PC-3 (cell line): Measurements from ENCODE around the gene KCTD15. TPM values are rescaled to one million over a fixed set of nuclear protein-coding genes. Genes with fewer than 3 reads are reported as not detected.

Experiments
- ATAC-seq: fragments of 200-7000 bp; cut with Tn5 transposase; 2 replicates; pipeline ENCODE4 v1.9.1; 2020; ENCODE audit warnings: mild to moderate bottlenecking, moderate library complexity
- BruUV-seq: library from RNA; stranded (reverse); fragments of 400-500 nt; replicated peaks from 2 replicates; lab custom pipeline; 2021; lab: Mats Ljungman, UMichigan
- CTCF ChIA-PET: fragments of 300-600 bp; sonication (Branson Sonifier 250); formaldehyde crosslinking; loops from one replicate; lab custom pipeline; 2022; ENCODE audit warnings: antibody characterized with exemption; lab: Charles Lee
- POLR2A ChIA-PET: fragments of 300-600 bp; sonication (Branson Sonifier 250); formaldehyde crosslinking; loops from one replicate; lab custom pipeline; 2022; ENCODE audit warnings: antibody characterized with exemption; ENCODE audit not compliant: unreplicated experiment; lab: Charles Lee
- DNase-seq: peaks from one replicate; pipeline ENCODE4 v3.0.0-alpha.2; 2015
- H2AFZ ChIP-seq: fragments of 300-600 bp; sonication (generic); 2 replicates; pipeline ENCODE4 v1.6.0; 2016; ENCODE audit warnings: antibody characterized with exemption, low read length
- H3F3A ChIP-seq: fragments of 300-600 bp; sonication (generic); one replicate; pipeline ENCODE4 v1.6.0; 2017; ENCODE audit warnings: antibody characterized with exemption, low read length, control low read depth, mild to moderate bottlenecking; ENCODE audit not compliant: unreplicated experiment
- H3K27ac ChIP-seq: fragments of 300-600 bp; sonication (generic); 2 replicates; pipeline ENCODE4 v1.5.1; 2016; ENCODE audit warnings: mild to moderate bottlenecking, low read length
- H3K27me3 ChIP-seq: fragments of 300-600 bp; sonication (generic); 2 replicates; pipeline ENCODE4 v1.6.1; 2016; ENCODE audit warnings: low read length, mixed read lengths
- H3K36me3 ChIP-seq: fragments of 300-600 bp; sonication (generic); 2 replicates; pipeline ENCODE4 v1.6.1; 2016; ENCODE audit warnings: low read depth, mixed run types, low read length, mixed read lengths
- H3K4me1 ChIP-seq: fragments of 300-600 bp; sonication (generic); 2 replicates; pipeline ENCODE4 v1.5.1; 2016; ENCODE audit warnings: low read length; ENCODE audit not compliant: insufficient read depth
- H3K4me2 ChIP-seq: fragments of 300-600 bp; sonication (generic); 2 replicates; pipeline ENCODE4 v1.6.0; 2016; ENCODE audit warnings: low read length
- H3K4me3 ChIP-seq: fragments of 300-600 bp; sonication (generic); 2 replicates; pipeline ENCODE4 v1.5.1; 2016; ENCODE audit warnings: mild to moderate bottlenecking, low read length, mixed read lengths
- H3K79me2 ChIP-seq: fragments of 300-600 bp; sonication (generic); 2 replicates; pipeline ENCODE4 v1.6.1; 2017; ENCODE audit warnings: low read length, mixed read lengths
- H3K9ac ChIP-seq: fragments of 300-600 bp; sonication (generic); 2 replicates; pipeline ENCODE4 v1.6.0; 2016; ENCODE audit warnings: mild to moderate bottlenecking, low read length
- H3K9me2 ChIP-seq: fragments of 300-600 bp; sonication (generic); replicated peaks from 2 replicates; pipeline ENCODE4 v1.6.1; 2016; ENCODE audit warnings: mixed run types, low read length, mixed read lengths
- H3K9me3 ChIP-seq: fragments of 300-600 bp; sonication (generic); 2 replicates; pipeline ENCODE4 v1.6.1; 2016; ENCODE audit warnings: low read length, mixed read lengths
- H4K20me1 ChIP-seq: fragments of 300-600 bp; sonication (generic); 2 replicates; pipeline ENCODE4 v1.6.1; 2016; ENCODE audit warnings: low read length, mixed read lengths
- CTCF ChIP-seq: fragments of 300-600 bp; sonication (generic); conservative IDR thresholded peaks from 2 replicates; pipeline ENCODE4 v1.5.1; 2017; ENCODE audit warnings: antibody characterized with exemption, low read depth, mild to moderate bottlenecking, low read length
- EZH2 ChIP-seq: fragments of 300-600 bp; sonication (generic); IDR thresholded peaks from one replicate; pipeline ENCODE4 v1.6.1; 2017; ENCODE audit warnings: antibody characterized with exemption, mild to moderate bottlenecking, low read length; ENCODE audit not compliant: unreplicated experiment
- EZH2phosphoT487 ChIP-seq: fragments of 300-600 bp; sonication (generic); IDR thresholded peaks from 2 replicates; pipeline ENCODE4 v1.6.1; 2018; ENCODE audit warnings: mild to moderate bottlenecking, antibody characterized with exemption, low read length, borderline replicate concordance
- intact Hi-C: fragments of 100-400 bp; cut with micrococcal nuclease; formaldehyde crosslinking; loops from 2 replicates; pipeline ENCODE4 v1.9.0; 2023
- total RNA-seq: library from RNA; depleted of rRNA; stranded (reverse); fragments of >200 nt; gene quantifications from 2 replicates; pipeline ENCODE4 v1.2.3, GENCODE V29; 2014

Gene KCTD15
- total RNA-seq, 1 experiment from 2014 or later, result 58.2 TPM

GRCh38 chr19:33840783-33841182, 44.1 kb downstream of the KCTD15 start:
- no peak overlapping the region for H3K27ac ChIP-seq
- H3K27me3 ChIP-seq, result 0 out of 2 replicates have a peak, but pooled peaks cover 8% of the 10 kb centered on the region
- H3K4me2 ChIP-seq, result no peak overlapping the region
- POLR2A ChIA-PET, result no interaction called here
- no peaks in the 10 kb centered on the region for H3K36me3 ChIP-seq
- no peaks in the 10 kb centered on the region for H3K4me1 ChIP-seq
- CTCF ChIA-PET, result no interaction called here
- H3F3A ChIP-seq, result no peaks in the 10 kb centered on the region
- H3K9ac ChIP-seq, result no peak overlapping the region
- H3K9me2 ChIP-seq, result no peaks in the 10 kb centered on the region
- H3K4me3 ChIP-seq, result no peak overlapping the region
- intact Hi-C loops, result no loop called here
- no peak for DNase-seq
- no TSS peak for BruUV-seq
- no peaks in the 10 kb centered on the region for H3K79me2 ChIP-seq
- no peak for ATAC-seq
- TF ChIP-seq EZH2phosphoT487, result no peak
- no peak for TF ChIP-seq CTCF
- TF ChIP-seq EZH2, result no peak
- no peak overlapping the region for H2AFZ ChIP-seq
- no peaks in the 10 kb centered on the region for H3K9me3 ChIP-seq
- no peaks in the 10 kb centered on the region for H4K20me1 ChIP-seq

GRCh38 chr19:33841685-33842084, 45.0 kb downstream of the KCTD15 start:
- intact Hi-C loops, result no loop called here
- H4K20me1 ChIP-seq, result no peaks in the 10 kb centered on the region
- POLR2A ChIA-PET, result no interaction called here

More at GRCh38 chr19:33841685-33842084, 45.0 kb downstream of the KCTD15 start:
- no peaks in the 10 kb centered on the region for H3K4me1 ChIP-seq
- no peaks in the 10 kb centered on the region for H3K9me2 ChIP-seq
- no peaks in the 10 kb centered on the region for H3K36me3 ChIP-seq
- no peak overlapping the region for H3K4me2 ChIP-seq
- H3K27me3 ChIP-seq, result 0 out of 2 replicates have a peak, but pooled peaks cover 8% of the 10 kb centered on the region
- no peak overlapping the region for H3K4me3 ChIP-seq
- H2AFZ ChIP-seq, result no peak overlapping the region
- no TSS peak for BruUV-seq
- no peaks in the 10 kb centered on the region for H3K9me3 ChIP-seq
- DNase-seq (no peak), ATAC-seq (no peak)
- H3K27ac ChIP-seq, result no peak overlapping the region
- H3K79me2 ChIP-seq, result no peaks in the 10 kb centered on the region
- no peaks in the 10 kb centered on the region for H3F3A ChIP-seq
- H3K9ac ChIP-seq, result no peak overlapping the region
- CTCF ChIA-PET, result no interaction called here
- TF ChIP-seq EZH2phosphoT487, result no peak
- TF ChIP-seq EZH2, result no peak
- no peak for TF ChIP-seq CTCF
